GM12878 (cell line): Measurements from ENCODE around the gene CLSTN2. TPM values are rescaled to one million over a fixed set of nuclear protein-coding genes. Genes with fewer than 3 reads are reported as not detected.

Source experiments
- ATAC-seq: fragments of 200-7000 bp; cut with Tn5 transposase; 3 replicates; pipeline ENCODE4 v1.9.1; 2020; ENCODE audit warnings: mild to moderate bottlenecking, moderate library complexity
- BruUV-seq: library from RNA; stranded (reverse); fragments of 400-500 nt; replicated peaks from 2 replicates; lab custom pipeline; 2021; lab: Mats Ljungman, UMichigan
- CTCF ChIA-PET: fragments of 300-600 bp; sonication (Branson Sonifier 250); formaldehyde crosslinking; extraction: SDS; loops from one replicate; lab custom pipeline; 2021; ENCODE audit warnings: inconsistent platforms; lab: Yijun Ruan, JAX
- POLR2A ChIA-PET: fragments of 350-600 bp; formaldehyde crosslinking; extraction: SDS; loops from one replicate; lab custom pipeline; 2021; ENCODE audit warnings: inconsistent platforms; lab: Charles Lee
- RAD21 ChIA-PET: fragments of 300-600 bp; sonication (Branson Sonifier 250); formaldehyde crosslinking; loops from one replicate; lab custom pipeline; 2023; ENCODE audit warnings: antibody characterized with exemption; ENCODE audit not compliant: unreplicated experiment; lab: Charles Lee
- SMC1A ChIA-PET: fragments of 300-600 bp; sonication (Branson Sonifier 250); formaldehyde crosslinking; loops from one replicate; lab custom pipeline; 2023; ENCODE audit not compliant: unreplicated experiment, uncharacterized antibody; lab: Charles Lee
- DNase-seq: peaks from one replicate; pipeline ENCODE4 v3.0.0-alpha.2; 2011; ENCODE audit warnings: low read depth, low spot score
- FAIRE-seq: peaks from 3 replicates; lab custom pipeline; 2011; peaks lifted over from hg19 to GRCh38; lab: Jason Lieb, UNC
- H2AFZ ChIP-seq: 2 replicates; pipeline ENCODE4 v1.6.0; 2011; ENCODE audit warnings: low read depth, low read length, control low read depth; ENCODE audit not compliant: control insufficient read depth
- H3K27ac ChIP-seq: 2 replicates; pipeline ENCODE4 v1.5.1; 2011; ENCODE audit warnings: control low read depth; ENCODE audit not compliant: control insufficient read depth, insufficient read depth
- H3K27me3 ChIP-seq, 2 experiments: replicated peaks in 1 of 2; 2 replicates each; pipeline versions ENCODE4 v1.6.0 to v1.6.1; 2011; ENCODE audit warnings: low read length in 1 of 2; ENCODE audit not compliant: control insufficient read depth in 2 of 2, insufficient read depth in 2 of 2
- H3K36me3 ChIP-seq, 2 experiments: 2 replicates each; pipeline ENCODE4 v1.5.1; 2011; ENCODE audit warnings: low read length in 1 of 2; ENCODE audit not compliant: control insufficient read depth in 2 of 2, insufficient read depth in 2 of 2
- H3K4me1 ChIP-seq: 2 replicates; pipeline ENCODE4 v1.6.1; 2011; ENCODE audit warnings: mild to moderate bottlenecking, low read length, moderate library complexity, mixed read lengths; ENCODE audit not compliant: control insufficient read depth, insufficient read depth
- H3K4me2 ChIP-seq: 2 replicates; pipeline ENCODE4 v1.6.0; 2011; ENCODE audit warnings: control low read depth; ENCODE audit not compliant: control insufficient read depth, insufficient read depth
- H3K4me3 ChIP-seq: fragments of 200-600 bp; sonication (generic); 2 replicates; pipeline ENCODE4 v1.5.1; 2016
- H3K79me2 ChIP-seq: 2 replicates; pipeline ENCODE4 v1.6.0; 2011; ENCODE audit warnings: low read length; ENCODE audit not compliant: control insufficient read depth, insufficient read depth
- H3K9ac ChIP-seq: 2 replicates; pipeline ENCODE4 v1.8.0; 2011; ENCODE audit warnings: low read length, control low read depth, mixed read lengths; ENCODE audit not compliant: control insufficient read depth, insufficient read depth
- H3K9me3 ChIP-seq: replicated peaks from 3 replicates; pipeline ENCODE4 v1.5.1; 2011; ENCODE audit warnings: mild to moderate bottlenecking, low read length; ENCODE audit not compliant: control insufficient read depth, insufficient read depth
- H4K20me1 ChIP-seq: 2 replicates; pipeline ENCODE4 v1.6.0; 2011; ENCODE audit not compliant: control insufficient read depth, insufficient read depth
- LARP7 ChIP-seq: fragments of 450-650 bp; IDR thresholded peaks from 2 replicates; pipeline ENCODE4 v1.6.1; 2017; ENCODE audit warnings: mild to moderate bottlenecking
- POLR2AphosphoS2 ChIP-seq: IDR thresholded peaks from 2 replicates; pipeline ENCODE4 v1.6.1; 2011; ENCODE audit warnings: low read depth, mild to moderate bottlenecking, low read length, improper control_type of control experiment, moderate library complexity
- SKIL ChIP-seq: fragments of 450-650 bp; IDR thresholded peaks from 2 replicates; pipeline ENCODE4 v1.6.1; 2017; ENCODE audit warnings: mild to moderate bottlenecking, low read depth, inconsistent platforms; ENCODE audit not compliant: poor library complexity, severe bottlenecking
- SUPT20H ChIP-seq: IDR thresholded peaks from 2 replicates; pipeline ENCODE4 v1.6.1; 2011; ENCODE audit warnings: low read depth, mild to moderate bottlenecking, low read length, moderate library complexity, borderline replicate concordance; ENCODE audit not compliant: control insufficient read depth
- WGBS: methylation state at CpG from one replicate; pipeline ENCODE4 v1.1.6; 2016; ENCODE audit warnings: low lambda C conversion rate; ENCODE audit not compliant: insufficient replicate concordance, insufficient coverage; ENCODE audit errors: missing lambda C conversion rate; 5-methylcytosine and 5-hydroxymethylcytosine counted together
- in situ Hi-C: fragments of 300-500 bp; cut with MboI; formaldehyde crosslinking; loops from 9 replicates; pipeline ENCODE4 v1.14.3; 2018; ENCODE audit warnings: mixed read lengths
- intact Hi-C: fragments of 100-400 bp; cut with micrococcal nuclease; formaldehyde crosslinking; loops from one replicate; pipeline ENCODE4 v1.14.2; 2022; ENCODE audit not compliant: unreplicated experiment
- polyA plus RNA-seq, 11 experiments: library from polyadenylated mRNA; depleted of rRNA in 4 of 11; unstranded in 6 of 11; stranded (reverse) in 5 of 11; fragments of >200 nt; fragmentation: Nextera tagmentation in 4 of 11; fragmentation: Illumina TruSeq in 1 of 11; extraction: Ambion mirVana in 4 of 11; extraction: Trizol in 1 of 11; gene quantifications; 1 replicate in 1 of 11; 2 replicates in 10 of 11; pipeline versions ENCODE4 v1.2.1 to v1.2.3, GENCODE V29; 2011 to 2016; ENCODE audit warnings: inconsistent platforms in 2 of 11, missing spikeins in 2 of 11, low read depth in 1 of 11
- total RNA-seq, 4 experiments: library from RNA; depleted of rRNA in 3 of 4; stranded (reverse); fragments of >200 nt in 3 of 4; fragmentation: Illumina TruSeq in 1 of 4; extraction: Trizol in 1 of 4; gene quantifications; 2 replicates each; pipeline versions ENCODE4 v1.2.1 to v1.2.3, GENCODE V29; 2013 to 2021
- TF ChIP-seq, protein P1 (sequence below), 3 experiments: IDR thresholded peaks in 2 of 3; conservative IDR thresholded peaks in 1 of 3; 2 replicates each; pipeline ENCODE4 v1.5.1; 2011; ENCODE audit warnings: low read depth in 3 of 3, low read length in 3 of 3, mild to moderate bottlenecking in 3 of 3, control low read depth in 2 of 3, moderate library complexity in 2 of 3, inconsistent platforms in 1 of 3, mixed read lengths in 1 of 3; ENCODE audit not compliant: control insufficient read depth in 2 of 3, insufficient read depth in 1 of 3; ENCODE audit errors: extremely low read depth in 1 of 3
- TF ChIP-seq, protein P2 (sequence below): fragments of 450-650 bp; IDR thresholded peaks from 2 replicates; pipeline ENCODE4 v1.6.1; 2017; ENCODE audit warnings: low read depth, mild to moderate bottlenecking, moderate library complexity
- TF ChIP-seq, protein P3 (sequence below): fragments of 450-650 bp; IDR thresholded peaks from 2 replicates; pipeline ENCODE4 v1.6.1; 2014; ENCODE audit warnings: mild to moderate bottlenecking
- TF ChIP-seq, protein P4 (sequence below): IDR thresholded peaks from 2 replicates; pipeline ENCODE4 v1.6.1; 2012; ENCODE audit warnings: low read depth, low read length, improper control_type of control experiment

CLSTN2 gene
- total and polyA plus RNA-seq, 10 of the 15 experiments (the other 5 are each of a cell fraction or from before 2014, with no cell fraction given), result under 0.01 to 0.10 (median under 0.01) TPM; not detected in 5

DNA sequence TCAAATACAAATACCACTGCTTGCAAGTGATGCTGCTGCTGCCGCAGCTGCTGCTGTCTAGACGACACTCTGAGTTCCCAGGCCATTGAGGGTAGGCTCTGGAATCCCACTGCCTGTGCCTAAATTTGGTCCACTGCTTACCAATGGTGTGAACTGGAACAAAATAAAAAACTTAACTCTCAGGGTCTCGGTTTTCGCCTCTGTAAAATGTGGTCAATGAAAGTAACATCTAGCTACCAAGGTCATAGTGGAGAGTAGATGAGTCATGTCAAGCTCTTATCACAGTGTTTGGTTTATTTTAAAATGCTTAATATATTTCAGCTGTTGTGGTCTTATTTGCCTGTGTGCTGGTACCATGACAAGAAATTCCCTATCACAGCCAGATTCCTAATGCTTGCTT, 299.3 kb downstream of the CLSTN2 start (continued):
- TF ChIP-seq, protein P1, sequence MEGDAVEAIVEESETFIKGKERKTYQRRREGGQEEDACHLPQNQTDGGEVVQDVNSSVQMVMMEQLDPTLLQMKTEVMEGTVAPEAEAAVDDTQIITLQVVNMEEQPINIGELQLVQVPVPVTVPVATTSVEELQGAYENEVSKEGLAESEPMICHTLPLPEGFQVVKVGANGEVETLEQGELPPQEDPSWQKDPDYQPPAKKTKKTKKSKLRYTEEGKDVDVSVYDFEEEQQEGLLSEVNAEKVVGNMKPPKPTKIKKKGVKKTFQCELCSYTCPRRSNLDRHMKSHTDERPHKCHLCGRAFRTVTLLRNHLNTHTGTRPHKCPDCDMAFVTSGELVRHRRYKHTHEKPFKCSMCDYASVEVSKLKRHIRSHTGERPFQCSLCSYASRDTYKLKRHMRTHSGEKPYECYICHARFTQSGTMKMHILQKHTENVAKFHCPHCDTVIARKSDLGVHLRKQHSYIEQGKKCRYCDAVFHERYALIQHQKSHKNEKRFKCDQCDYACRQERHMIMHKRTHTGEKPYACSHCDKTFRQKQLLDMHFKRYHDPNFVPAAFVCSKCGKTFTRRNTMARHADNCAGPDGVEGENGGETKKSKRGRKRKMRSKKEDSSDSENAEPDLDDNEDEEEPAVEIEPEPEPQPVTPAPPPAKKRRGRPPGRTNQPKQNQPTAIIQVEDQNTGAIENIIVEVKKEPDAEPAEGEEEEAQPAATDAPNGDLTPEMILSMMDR (IDR thresholded peaks at IDR 0.05 in 2 of 3, conservative IDR thresholded peaks at IDR 0.05 in 1 of 3; ENCODE audit: control insufficient read depth in 2 of 3, extremely low read depth in 1 of 3, insufficient read depth in 1 of 3, low read depth in 3 of 3, low read length in 3 of 3), result no peak
- TF ChIP-seq, protein P2, sequence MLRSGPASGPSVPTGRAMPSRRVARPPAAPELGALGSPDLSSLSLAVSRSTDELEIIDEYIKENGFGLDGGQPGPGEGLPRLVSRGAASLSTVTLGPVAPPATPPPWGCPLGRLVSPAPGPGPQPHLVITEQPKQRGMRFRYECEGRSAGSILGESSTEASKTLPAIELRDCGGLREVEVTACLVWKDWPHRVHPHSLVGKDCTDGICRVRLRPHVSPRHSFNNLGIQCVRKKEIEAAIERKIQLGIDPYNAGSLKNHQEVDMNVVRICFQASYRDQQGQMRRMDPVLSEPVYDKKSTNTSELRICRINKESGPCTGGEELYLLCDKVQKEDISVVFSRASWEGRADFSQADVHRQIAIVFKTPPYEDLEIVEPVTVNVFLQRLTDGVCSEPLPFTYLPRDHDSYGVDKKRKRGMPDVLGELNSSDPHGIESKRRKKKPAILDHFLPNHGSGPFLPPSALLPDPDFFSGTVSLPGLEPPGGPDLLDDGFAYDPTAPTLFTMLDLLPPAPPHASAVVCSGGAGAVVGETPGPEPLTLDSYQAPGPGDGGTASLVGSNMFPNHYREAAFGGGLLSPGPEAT, result no peak
- no peak for TF ChIP-seq LARP7

- 61% methylated on average over 5 of the region's 5 CpGs for WGBS
- H3K9me3 ChIP-seq, result no peaks in the 10 kb centered on the region
- ChIA-PET POLR2A (no interaction called here), SMC1A (interaction anchor here (0.7 kb wide), 1 partner anchor 110 kb away, joined by 3 read pairs; no protein-coding TSS in a partner anchor), CTCF (interaction anchor here (0.6 kb wide), 1 partner anchor 109 kb away, joined by 3 read pairs; no protein-coding TSS in a partner anchor), RAD21 (no interaction called here)
- no peaks in the 10 kb centered on the region for H3K36me3 ChIP-seq
- H4K20me1 ChIP-seq, result no peaks in the 10 kb centered on the region
- H3K9ac ChIP-seq, result no peak overlapping the region
- H3K4me1 ChIP-seq, result no peaks in the 10 kb centered on the region
- H3K4me3 ChIP-seq, result no peak overlapping the region
- in situ Hi-C loops (no loop called here), intact Hi-C loops (no loop called here)
- DNase-seq (no peak), ATAC-seq (no peak), FAIRE-seq (no peak)
- H2AFZ ChIP-seq, result no peak overlapping the region
- BruUV-seq, result no TSS peak
- H3K79me2 ChIP-seq, result no peaks in the 10 kb centered on the region
- H3K27ac ChIP-seq, result no peak overlapping the region
- no peaks in the 10 kb centered on the region for H3K27me3 ChIP-seq
- no peak overlapping the region for H3K4me2 ChIP-seq
- TF ChIP-seq, protein P3, sequence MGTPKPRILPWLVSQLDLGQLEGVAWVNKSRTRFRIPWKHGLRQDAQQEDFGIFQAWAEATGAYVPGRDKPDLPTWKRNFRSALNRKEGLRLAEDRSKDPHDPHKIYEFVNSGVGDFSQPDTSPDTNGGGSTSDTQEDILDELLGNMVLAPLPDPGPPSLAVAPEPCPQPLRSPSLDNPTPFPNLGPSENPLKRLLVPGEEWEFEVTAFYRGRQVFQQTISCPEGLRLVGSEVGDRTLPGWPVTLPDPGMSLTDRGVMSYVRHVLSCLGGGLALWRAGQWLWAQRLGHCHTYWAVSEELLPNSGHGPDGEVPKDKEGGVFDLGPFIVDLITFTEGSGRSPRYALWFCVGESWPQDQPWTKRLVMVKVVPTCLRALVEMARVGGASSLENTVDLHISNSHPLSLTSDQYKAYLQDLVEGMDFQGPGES, result no peak
- TF ChIP-seq SKIL, result no peak
- no peak for TF ChIP-seq SUPT20H
- TF ChIP-seq POLR2AphosphoS2, result no peak
- TF ChIP-seq, protein P4, sequence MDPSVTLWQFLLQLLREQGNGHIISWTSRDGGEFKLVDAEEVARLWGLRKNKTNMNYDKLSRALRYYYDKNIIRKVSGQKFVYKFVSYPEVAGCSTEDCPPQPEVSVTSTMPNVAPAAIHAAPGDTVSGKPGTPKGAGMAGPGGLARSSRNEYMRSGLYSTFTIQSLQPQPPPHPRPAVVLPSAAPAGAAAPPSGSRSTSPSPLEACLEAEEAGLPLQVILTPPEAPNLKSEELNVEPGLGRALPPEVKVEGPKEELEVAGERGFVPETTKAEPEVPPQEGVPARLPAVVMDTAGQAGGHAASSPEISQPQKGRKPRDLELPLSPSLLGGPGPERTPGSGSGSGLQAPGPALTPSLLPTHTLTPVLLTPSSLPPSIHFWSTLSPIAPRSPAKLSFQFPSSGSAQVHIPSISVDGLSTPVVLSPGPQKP, result no peak
Measured at GRCh38 chr3:140236836-140237501, 302.0 kb downstream of the CLSTN2 start.
